ENCODE results near the gene CRADD. TPM values are rescaled to one million over a fixed set of nuclear protein-coding genes. Genes with fewer than 3 reads are reported as not detected.

The CRADD gene
- total and polyA plus RNA-seq, 8 donors: 8.4 to 21.4 (median 10.3) TPM

GRCh38 chr12:93661021-93661420 is 16.2 kb upstream of the CRADD start:
- ATAC-seq: no peak
- no peak for DNase-seq
- no peak overlapping the region for H3K4me3 ChIP-seq
- intact Hi-C loops (cut with DNase I): no loop called here
- H3K9me3 ChIP-seq: no peaks in the 10 kb centered on the region
- no peak overlapping the region for H3K27ac ChIP-seq
- H3K27me3 ChIP-seq: no peaks in the 10 kb centered on the region
- no peaks in the 10 kb centered on the region for H3K4me1 ChIP-seq
- no peaks in the 10 kb centered on the region for H3K36me3 ChIP-seq
- no peak for TF ChIP-seq CTCF (IDR thresholded peaks at IDR 0.05)

- no peak for DNase-seq
- intact Hi-C loops (cut with DNase I): no loop called here
- Histone ChIP-seq H3K36me3 (no peaks in the 10 kb centered on the region), H3K4me1 (no peaks in the 10 kb centered on the region), H3K27me3 (no peaks in the 10 kb centered on the region), H3K27ac (no peak overlapping the region), H3K9me3 (no peaks in the 10 kb centered on the region), H3K4me3 (no peak overlapping the region)
- ATAC-seq: no peak
- no peak for TF ChIP-seq CTCF (IDR thresholded peaks at IDR 0.05)
Observed at GRCh38 chr12:93663006-93663728, 14.0 kb upstream of the CRADD start.

- Histone ChIP-seq H3K4me3 (no peak overlapping the region), H3K4me1 (no peaks in the 10 kb centered on the region), H3K27me3 (no peaks in the 10 kb centered on the region), H3K9me3 (no peaks in the 10 kb centered on the region), H3K27ac (no peak overlapping the region), H3K36me3 (no peaks in the 10 kb centered on the region)
- ATAC-seq (no peak), DNase-seq (no peak)
- intact Hi-C loops (cut with DNase I): no loop called here
- no peak for TF ChIP-seq CTCF (IDR thresholded peaks at IDR 0.05)
Observed at GRCh38 chr12:93663729-93664084, 13.5 kb upstream of the CRADD start.

GRCh38 chr12:93664573-93665138 is 12.5 kb upstream of the CRADD start:
- no peaks in the 10 kb centered on the region for H3K27me3 ChIP-seq
- intact Hi-C loops (cut with DNase I): no loop called here
- no peak overlapping the region for H3K4me3 ChIP-seq
- no peak for DNase-seq
- no peak overlapping the region for H3K27ac ChIP-seq
- H3K9me3 ChIP-seq: peaks cover 0 to 7% of the 10 kb centered on the region in 2 donors
- TF ChIP-seq CTCF (IDR thresholded peaks at IDR 0.05): no peak
- H3K36me3 ChIP-seq: no peaks in the 10 kb centered on the region
- ATAC-seq: no peak
- no peaks in the 10 kb centered on the region for H3K4me1 ChIP-seq

- no peak for DNase-seq
- H3K27ac ChIP-seq: no peak overlapping the region
Observed at GRCh38 chr12:93667672-93668071, 9.5 kb upstream of the CRADD start.

More at GRCh38 chr12:93667672-93668071, 9.5 kb upstream of the CRADD start:
- Histone ChIP-seq H3K4me3 (no peak overlapping the region), H3K9me3 (peaks cover 0 to 11% of the 10 kb centered on the region in 2 donors), H3K4me1 (no peaks in the 10 kb centered on the region), H3K27me3 (no peaks in the 10 kb centered on the region), H3K36me3 (no peaks in the 10 kb centered on the region)
- no peak for TF ChIP-seq CTCF (IDR thresholded peaks at IDR 0.05)
- ATAC-seq: peak; percentile 24
- intact Hi-C loops (cut with DNase I): no loop called here

All from left lung (tissue), 10 donors.